Pulmonary artery endothelial cell (primary cell): ENCODE data around the gene MS4A12. TPM values are rescaled to one million over a fixed set of nuclear protein-coding genes. Genes with fewer than 3 reads are reported as not detected.
"Not testable (repeated sequence)": the region's sequence is repeated elsewhere in the genome, so short reads cannot be mapped to it uniquely, and the experiment has no call there.

ENCODE experiments used
- DNase-seq: peaks from one replicate; pipeline ENCODE4 v3.0.0-alpha.2; 2011; ENCODE audit warnings: low read depth, low spot score
- total RNA-seq: library from RNA; depleted of rRNA; stranded (reverse); fragments of >200 nt; gene quantifications from 2 replicates; pipeline ENCODE4 v1.2.3, GENCODE V29; 2014

The MS4A12 gene, protein sequence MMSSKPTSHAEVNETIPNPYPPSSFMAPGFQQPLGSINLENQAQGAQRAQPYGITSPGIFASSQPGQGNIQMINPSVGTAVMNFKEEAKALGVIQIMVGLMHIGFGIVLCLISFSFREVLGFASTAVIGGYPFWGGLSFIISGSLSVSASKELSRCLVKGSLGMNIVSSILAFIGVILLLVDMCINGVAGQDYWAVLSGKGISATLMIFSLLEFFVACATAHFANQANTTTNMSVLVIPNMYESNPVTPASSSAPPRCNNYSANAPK
- total RNA-seq: not detected in 2 replicates

DNA sequence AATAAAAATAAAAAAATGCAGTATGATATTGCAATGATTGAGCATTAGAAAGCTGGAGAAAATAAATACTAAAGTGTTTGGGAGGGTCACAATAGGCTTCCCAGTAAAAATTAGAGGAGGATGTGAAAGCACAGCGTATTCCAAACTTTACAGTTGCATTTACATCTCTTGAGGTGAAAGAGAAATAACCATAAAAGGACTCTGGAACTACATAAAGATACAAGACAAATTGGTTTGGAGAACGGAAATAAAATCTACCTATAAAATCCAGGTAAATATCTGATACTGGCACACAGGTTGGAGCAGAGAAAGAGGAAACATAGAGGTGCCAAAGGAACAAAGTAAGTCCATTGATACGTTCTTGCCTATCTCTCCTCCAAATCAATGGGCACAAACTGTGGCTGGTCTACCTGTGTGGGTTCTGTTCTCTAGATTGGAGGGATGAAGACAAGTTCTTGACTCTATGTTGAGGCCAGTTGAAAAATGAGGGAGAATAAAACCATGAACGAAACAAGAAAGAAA is at the start of gene MS4A12:
MS4A12 (plus strand) TSS at position 291 of the 522 bp plus-strand sequence. CDS start 4,541 bp downstream, outside the sequence.
- DNase-seq: no peak

DNA sequence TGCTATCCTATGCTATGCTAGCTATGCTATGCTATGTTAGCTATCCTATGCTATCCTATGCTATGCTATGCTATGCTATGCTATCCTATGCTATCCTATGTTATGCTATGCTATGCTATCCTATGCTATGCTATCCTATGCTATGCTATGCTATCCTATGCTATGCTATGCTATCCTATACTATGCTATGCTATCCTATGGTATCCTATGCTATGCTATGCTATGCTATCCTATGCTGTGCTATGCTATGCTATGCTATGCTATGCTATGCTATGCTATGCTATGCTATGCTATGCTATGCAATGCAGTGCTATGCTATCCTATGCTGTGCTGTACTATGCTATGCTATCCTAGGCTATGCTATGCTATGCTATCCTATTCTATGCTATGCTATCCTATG is 45.5 kb upstream of the MS4A12 start:
- no peak for DNase-seq

DNA sequence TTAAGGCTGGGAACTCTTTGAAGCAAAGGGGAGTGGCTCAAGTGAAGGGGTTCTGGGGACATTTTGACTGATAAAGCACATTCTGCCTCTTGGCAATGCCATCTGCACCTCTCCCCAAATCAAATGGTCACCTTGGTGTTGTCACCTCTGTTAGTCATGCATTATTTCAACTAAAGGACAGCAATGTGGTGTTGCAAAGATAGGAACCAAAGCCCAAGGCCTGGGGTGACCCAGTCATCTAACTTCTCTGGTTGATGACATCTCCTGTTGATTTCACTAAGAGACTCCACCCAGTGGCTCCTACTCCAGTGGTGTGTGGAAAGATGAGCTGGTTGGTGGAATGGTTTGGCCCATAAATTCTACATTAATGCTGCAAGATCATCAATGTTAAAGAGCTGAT is 44.7 kb upstream of the MS4A12 start:
- DNase-seq: no peak

GRCh38 chr11:60451185-60451584 is 41.4 kb upstream of the MS4A12 start:
- not testable (repeated sequence) for DNase-seq

- no peak for DNase-seq
Measured at GRCh38 chr11:60454212-60454611, 38.4 kb upstream of the MS4A12 start.

GRCh38 chr11:60455531-60456042 is 37.0 kb upstream of the MS4A12 start, which contains the start of gene MS4A1:
Gene MS4A1 (plus strand): TSS chr11:60455847. CDS start chr11:60462375, 6,528 bp downstream.
- no peak for DNase-seq

DNA sequence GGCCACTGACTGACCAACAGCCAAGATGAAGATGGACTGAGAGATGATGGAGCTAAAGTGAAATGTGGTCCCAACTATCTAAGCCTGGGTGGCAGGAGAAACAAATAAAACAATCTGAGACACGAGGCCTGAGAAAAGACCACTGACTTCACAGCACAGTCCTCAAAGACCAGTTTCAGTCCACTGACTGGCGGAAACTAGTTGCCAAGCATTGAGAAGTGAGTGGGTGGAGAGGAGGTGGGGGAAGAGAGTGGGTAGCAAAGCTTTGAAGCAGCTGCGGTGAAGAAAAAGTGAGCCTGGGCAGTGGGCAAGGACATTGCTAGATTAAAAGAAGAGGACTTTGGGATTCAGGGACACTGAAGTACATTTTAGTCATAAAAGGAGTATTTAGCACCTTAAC is 35.0 kb upstream of the MS4A12 start:
- no peak for DNase-seq

- DNase-seq: no peak
Measured at GRCh38 chr11:60459345-60459744, 33.2 kb upstream of the MS4A12 start.

- DNase-seq: no peak
Measured at GRCh38 chr11:60468829-60469228, 23.7 kb upstream of the MS4A12 start.

DNA sequence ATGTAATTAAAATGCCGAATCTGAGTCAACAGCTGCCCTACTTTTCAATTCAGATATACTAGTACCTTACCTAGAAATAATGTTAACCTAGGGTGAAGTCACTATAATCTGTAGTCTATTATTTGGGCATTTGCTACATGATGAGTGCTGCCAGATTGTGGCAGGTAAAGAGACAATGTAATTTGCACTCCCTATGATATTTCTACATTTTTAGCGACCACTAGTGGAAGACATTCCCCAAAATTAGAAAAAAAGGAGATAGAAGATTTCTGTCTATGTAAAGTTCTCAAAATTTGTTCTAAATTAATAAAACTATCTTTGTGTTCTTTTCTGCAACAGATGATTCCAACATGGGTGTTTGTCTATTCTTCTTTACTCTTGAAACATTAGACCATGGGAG is 22.9 kb upstream of the MS4A12 start:
- DNase-seq: no peak

- DNase-seq: no peak
Measured at GRCh38 chr11:60477035-60477445, 15.5 kb upstream of the MS4A12 start.

DNA sequence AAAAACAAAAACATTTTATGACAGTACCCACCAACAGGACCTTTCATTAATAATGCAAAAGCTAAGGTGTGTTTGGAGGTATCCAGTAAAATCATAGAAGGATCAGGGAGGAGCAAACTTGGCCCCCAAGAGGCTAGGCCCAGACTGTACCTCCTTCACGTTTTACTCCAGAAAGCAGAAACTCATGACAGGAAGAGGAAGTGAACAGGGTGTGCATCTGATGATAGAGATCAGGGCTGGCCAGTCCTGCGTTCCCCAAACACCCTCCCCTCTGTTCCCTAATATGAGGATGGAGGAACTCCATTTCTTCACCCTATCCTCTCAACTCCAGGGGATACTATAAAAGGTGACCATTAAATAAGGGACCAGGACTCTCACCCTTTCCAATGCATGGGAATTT is 10.2 kb upstream of the MS4A12 start:
- no peak for DNase-seq

DNA sequence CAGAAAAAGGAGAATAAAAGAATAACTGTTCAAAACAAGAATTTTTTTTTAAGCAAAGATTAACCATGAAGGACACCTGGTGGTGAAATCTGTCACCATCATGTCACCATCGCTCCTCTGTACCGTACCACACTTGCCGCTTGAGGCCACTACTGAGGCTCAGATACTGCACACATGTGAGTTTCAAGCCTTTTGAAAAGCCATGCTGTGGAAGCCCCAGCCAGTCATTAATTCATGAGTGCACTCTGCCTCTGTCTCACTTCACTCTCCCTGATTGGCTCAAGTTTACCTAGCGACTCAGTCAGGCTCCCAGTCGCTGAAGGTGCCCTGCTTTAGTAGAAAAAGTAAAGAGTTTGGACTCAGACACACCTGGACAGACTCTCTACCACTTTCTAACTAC is 6.6 kb upstream of the MS4A12 start:
- no peak for DNase-seq

DNA sequence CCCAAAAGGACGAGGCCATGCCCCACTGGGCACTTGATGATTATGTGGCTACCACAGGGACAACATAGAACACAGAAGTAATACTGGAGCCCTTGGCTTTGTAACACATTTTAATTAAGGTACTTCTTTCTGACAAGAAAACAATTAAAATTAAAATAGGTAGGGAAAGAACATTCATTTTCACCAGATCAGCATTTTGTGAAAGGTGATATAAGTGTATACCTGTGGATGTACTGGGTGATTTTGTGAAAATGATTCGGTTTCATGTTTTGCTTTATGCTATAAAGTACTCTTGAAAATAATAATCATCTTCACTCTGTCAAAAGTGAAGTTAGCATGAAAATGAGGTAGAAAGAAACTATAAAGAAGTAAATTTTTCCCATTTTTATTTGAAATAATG is 876 bp downstream of the MS4A12 start:
- DNase-seq: no peak

DNA sequence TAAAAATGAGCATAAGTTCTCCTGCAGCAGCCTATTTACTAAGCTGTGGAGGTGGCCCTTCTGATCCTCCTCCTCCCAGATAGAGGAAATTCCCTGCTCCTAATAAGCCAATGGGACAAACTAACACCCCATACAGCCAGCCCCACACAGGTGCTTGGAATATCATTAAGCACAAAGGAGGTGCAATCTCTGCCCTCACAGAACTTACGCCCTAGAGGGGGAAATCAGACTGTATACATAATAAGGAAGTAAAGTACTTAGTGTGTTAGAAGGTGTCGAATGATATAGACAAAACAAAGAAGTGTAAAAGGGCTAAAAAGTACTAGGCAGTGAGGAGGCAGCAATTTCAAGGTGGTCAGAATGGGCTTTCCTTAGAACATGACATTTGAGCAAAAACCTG is 5.8 kb downstream of the MS4A12 start:
- DNase-seq: no peak

GRCh38 chr11:60498853-60499252 is 6.3 kb downstream of the MS4A12 start:
- no peak for DNase-seq

GRCh38 chr11:60500276-60500910 is 7.8 kb downstream of the MS4A12 start:
- DNase-seq: no peak

GRCh38 chr11:60502221-60502775 is 9.7 kb downstream of the MS4A12 start:
- DNase-seq: no peak

GRCh38 chr11:60504219-60504905 is 11.8 kb downstream of the MS4A12 start:
- DNase-seq: no peak

DNA sequence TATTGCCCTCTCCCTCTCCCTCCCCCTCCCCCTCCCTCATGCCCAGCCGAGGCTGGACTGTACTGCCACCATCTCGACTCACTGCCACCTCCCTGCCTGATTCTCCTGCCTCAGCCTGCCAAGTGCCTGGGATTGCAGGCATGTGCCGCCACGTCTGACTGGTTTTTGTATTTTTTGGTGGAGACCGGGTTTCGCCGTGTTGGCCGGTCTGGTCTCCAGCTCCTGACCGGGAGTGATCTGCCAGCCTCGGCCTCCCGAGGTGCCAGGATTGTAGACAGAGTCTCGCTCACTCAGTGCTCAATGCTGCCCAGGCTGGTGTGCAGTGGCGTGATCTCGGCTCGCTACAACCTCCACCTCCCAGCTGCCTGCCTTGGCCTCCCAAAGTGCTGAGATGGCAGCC is 17.0 kb downstream of the MS4A12 start:
- DNase-seq: not testable (repeated sequence)

- DNase-seq: not testable (repeated sequence)
Measured at GRCh38 chr11:60510209-60510608, 17.6 kb downstream of the MS4A12 start.

- no peak for DNase-seq
Measured at GRCh38 chr11:60511393-60511792, 18.8 kb downstream of the MS4A12 start.
